ENCODE results near the gene PLEKHA1.

The PLEKHA1 gene

GRCh38 chr10:122421742-122422141, 47.2 kb downstream of the PLEKHA1 start:
- DNase-seq (ENCODE audit: low read depth in 2 of 2) = no peak

GRCh38 chr10:122422266-122422989, 47.9 kb downstream of the PLEKHA1 start:
- DNase-seq (ENCODE audit: low read depth in 2 of 2) = no peak

GRCh38 chr10:122424059-122424458, 49.6 kb downstream of the PLEKHA1 start:
- DNase-seq (ENCODE audit: low read depth in 2 of 2) = no peak

GRCh38 chr10:122426829-122427228, 52.3 kb downstream of the PLEKHA1 start:
- DNase-seq (ENCODE audit: low read depth in 2 of 2) = no peak

GRCh38 chr10:122427280-122427679, 52.8 kb downstream of the PLEKHA1 start:
- no peak for DNase-seq (ENCODE audit: low read depth in 2 of 2)

GRCh38 chr10:122435212-122435827, 60.8 kb downstream of the PLEKHA1 start:
- no peak for DNase-seq (ENCODE audit: low read depth in 2 of 2)

- no peak for DNase-seq (ENCODE audit: low read depth in 2 of 2)
These were observed 67.5 kb downstream of the PLEKHA1 start for GRCh38 chr10:122441961-122442360.

GRCh38 chr10:122445469-122445868, 71.0 kb downstream of the PLEKHA1 start:
- DNase-seq (ENCODE audit: low read depth in 2 of 2) = no peak

GRCh38 chr10:122445904-122446303, 71.4 kb downstream of the PLEKHA1 start:
- no peak for DNase-seq (ENCODE audit: low read depth in 2 of 2)

- no peak for DNase-seq (ENCODE audit: low read depth in 2 of 2)
These were observed 72.3 kb downstream of the PLEKHA1 start for GRCh38 chr10:122446668-122447423.

- DNase-seq (ENCODE audit: low read depth in 2 of 2) = no peak
These were observed 74.1 kb downstream of the PLEKHA1 start for GRCh38 chr10:122448600-122448999.

GRCh38 chr10:122449153-122449552, 74.6 kb downstream of the PLEKHA1 start:
- no peak for DNase-seq (ENCODE audit: low read depth in 2 of 2)

GRCh38 chr10:122450353-122450990, 76.0 kb downstream of the PLEKHA1 start:
- DNase-seq (ENCODE audit: low read depth in 2 of 2) = no peak

GRCh38 chr10:122454071-122454470, 79.6 kb downstream of the PLEKHA1 start:
- DNase-seq (ENCODE audit: low read depth in 2 of 2) = no peak

- DNase-seq (ENCODE audit: low read depth in 2 of 2) = no peak
These were observed 80.1 kb downstream of the PLEKHA1 start, which contains the start of gene ARMS2 for GRCh38 chr10:122454603-122455080. TSS of gene ARMS2 (plus strand) at chr10:122454653. CDS start at chr10:122454728, 75 bp downstream.

- no peak for DNase-seq (ENCODE audit: low read depth in 2 of 2)
These were observed 81.0 kb downstream of the PLEKHA1 start for GRCh38 chr10:122455376-122456079.

GRCh38 chr10:122457934-122458333, 83.4 kb downstream of the PLEKHA1 start:
- no peak for DNase-seq (ENCODE audit: low read depth in 2 of 2)

- DNase-seq (ENCODE audit: low read depth in 2 of 2) = no peak
These were observed 84.2 kb downstream of the PLEKHA1 start for GRCh38 chr10:122458693-122459092.

GRCh38 chr10:122459561-122460273, 85.2 kb downstream of the PLEKHA1 start:
- no peak for DNase-seq (ENCODE audit: low read depth in 2 of 2)

GRCh38 chr10:122460891-122461293, 86.4 kb downstream of the PLEKHA1 start:
- no peak for DNase-seq (ENCODE audit: low read depth in 2 of 2)

- DNase-seq (ENCODE audit: low read depth in 2 of 2) = no peak
These were observed 86.8 kb downstream of the PLEKHA1 start, which contains the start of gene HTRA1 for GRCh38 chr10:122461367-122461728. TSS of gene HTRA1 (plus strand) at chr10:122461553. CDS start at chr10:122461653, 100 bp downstream.
